SH-SY5Y (cell line): ENCODE measurements around the gene ABCG4.

ENCODE experiments used
- GATA2 ChIP-seq: IDR thresholded peaks from 2 replicates; pipeline ENCODE4 v1.6.1; 2011; ENCODE audit warnings: mild to moderate bottlenecking, low read depth, low read length
- GATA3 ChIP-seq: IDR thresholded peaks from 2 replicates; pipeline ENCODE4 v1.6.1; 2011; ENCODE audit warnings: low read depth, mild to moderate bottlenecking, low read length, moderate library complexity

The ABCG4 gene

DNA sequence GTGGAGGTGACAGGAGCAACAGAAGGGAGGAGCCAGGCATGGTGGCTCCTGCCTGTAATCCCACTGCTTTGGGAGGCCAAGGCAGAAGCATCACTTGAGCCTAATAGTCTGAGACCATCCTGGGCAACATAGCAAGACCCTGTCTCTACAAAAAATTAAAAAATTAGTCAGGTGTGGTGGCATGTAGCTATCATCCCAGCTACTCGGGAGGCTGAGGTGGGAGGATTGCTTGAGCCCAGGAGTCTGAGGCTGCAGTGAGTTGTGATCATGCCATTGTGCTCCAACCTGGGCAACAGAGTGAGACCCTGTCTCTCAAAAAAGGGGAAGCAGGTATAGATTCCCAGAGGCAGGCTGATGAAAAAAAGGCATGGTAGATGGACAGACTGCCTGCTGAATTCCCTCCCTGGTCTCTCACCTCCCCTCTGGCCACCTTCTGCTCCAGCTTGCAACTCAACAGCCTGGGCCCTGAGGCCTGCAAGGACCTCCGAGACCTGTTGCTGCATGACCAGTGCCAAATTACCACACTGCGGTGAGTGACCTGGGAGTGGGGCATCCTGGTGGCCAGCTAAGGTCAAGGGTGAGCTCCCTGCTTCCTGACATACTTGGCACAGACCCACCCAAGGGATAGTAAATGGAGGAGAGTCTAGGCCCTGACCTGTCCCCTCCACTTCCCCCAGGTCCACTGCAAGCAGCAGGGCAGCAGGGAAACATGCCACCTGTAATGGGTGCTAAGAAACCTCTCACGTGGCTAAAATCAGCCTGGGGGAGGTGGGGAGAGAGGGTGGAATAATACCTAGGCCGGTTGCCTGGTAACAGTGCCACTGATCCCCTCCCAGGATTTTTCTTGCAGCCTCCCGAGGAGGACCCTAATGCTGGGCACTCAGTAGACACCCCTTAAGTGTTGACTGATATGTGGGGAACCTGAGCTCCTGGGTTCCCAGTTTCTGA, 32.2 kb downstream of the ABCG4 start:
- no peak for TF ChIP-seq GATA3
- TF ChIP-seq GATA2: no peak

DNA sequence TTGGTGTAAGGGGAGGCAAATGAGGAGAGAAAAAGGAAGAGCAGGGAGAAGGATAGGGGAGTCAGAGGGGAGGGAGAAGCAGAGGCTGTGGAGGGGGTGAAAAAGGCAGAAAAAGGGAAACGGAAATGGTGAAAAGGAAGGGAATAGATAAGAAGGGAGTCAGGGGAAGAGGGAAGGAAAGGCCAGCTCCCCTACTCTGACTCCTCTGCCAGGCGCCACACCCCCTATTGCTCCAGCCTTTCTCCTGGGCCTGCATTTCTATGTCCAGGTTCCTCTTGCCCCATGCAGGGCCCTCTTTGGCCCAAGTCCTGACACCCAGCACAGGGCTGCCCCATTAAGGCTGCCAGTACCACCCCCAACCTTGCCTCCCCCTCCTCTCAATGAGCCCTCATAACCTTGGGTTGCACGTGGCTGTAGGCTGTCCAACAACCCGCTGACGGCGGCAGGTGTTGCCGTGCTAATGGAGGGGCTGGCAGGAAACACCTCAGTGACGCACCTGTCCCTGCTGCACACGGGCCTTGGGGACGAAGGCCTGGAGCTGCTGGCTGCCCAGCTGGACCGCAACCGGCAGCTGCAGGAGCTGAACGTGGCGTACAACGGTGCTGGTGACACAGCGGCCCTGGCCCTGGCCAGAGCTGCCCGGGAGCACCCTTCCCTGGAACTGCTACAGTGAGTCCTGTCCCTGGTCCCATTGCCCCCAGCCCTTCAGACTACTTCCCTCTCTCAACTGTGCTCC, 33.0 kb downstream of the ABCG4 start:
- TF ChIP-seq GATA3 (no peak), GATA2 (no peak)

- TF ChIP-seq GATA3: no peak
- TF ChIP-seq GATA2: no peak
These were observed 37.3 kb downstream of the ABCG4 start for GRCh38 chr11:119185981-119186634.

GRCh38 chr11:119187123-119187892, 38.5 kb downstream of the ABCG4 start:
- TF ChIP-seq GATA2 (no peak), GATA3 (no peak)

GRCh38 chr11:119188067-119188466, 39.2 kb downstream of the ABCG4 start:
- TF ChIP-seq GATA3 (no peak), GATA2 (no peak)

- no peak for TF ChIP-seq GATA3
- no peak for TF ChIP-seq GATA2
These were observed 40.0 kb downstream of the ABCG4 start for GRCh38 chr11:119188887-119189286.

DNA sequence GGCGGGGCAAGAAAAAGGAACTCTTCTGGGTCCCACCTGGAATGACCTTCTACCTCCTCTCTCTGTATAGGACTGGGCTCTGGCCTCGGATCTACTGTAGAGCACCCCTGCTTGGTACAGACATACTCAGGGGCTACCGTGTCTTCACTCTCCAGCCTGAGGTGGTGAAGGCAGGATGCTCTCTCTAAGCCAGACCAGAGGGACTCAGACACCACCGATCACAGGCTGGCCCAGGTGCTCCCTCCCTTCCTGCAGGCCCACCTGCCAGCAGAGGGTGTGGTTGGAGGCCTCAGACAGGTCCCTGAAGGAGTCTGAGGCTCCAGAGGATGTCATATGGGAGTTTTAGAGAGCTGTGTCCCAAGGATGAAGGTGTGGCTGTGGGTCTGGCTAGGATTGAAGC, 40.5 kb downstream of the ABCG4 start:
- TF ChIP-seq GATA2 (no peak), GATA3 (no peak)

DNA sequence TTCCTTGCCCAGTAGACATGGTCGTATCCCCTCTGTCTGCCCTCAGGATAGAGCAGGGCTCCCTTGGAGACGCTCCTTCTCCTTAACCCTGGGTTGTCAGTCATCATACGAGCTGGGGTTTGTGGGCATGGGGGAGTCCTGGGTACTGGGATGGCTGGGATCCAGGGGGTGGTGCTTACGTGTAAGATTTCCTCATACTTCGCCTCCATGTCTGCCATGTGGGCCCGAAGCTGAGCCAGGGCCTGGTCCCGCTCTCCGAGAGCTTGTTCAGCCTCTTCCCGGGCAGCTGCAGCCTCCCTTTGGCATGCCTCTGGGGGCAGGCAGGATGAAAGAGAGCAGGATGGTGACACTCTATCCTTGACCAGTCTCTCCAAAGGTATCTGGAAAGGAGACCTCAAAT, 41.7 kb downstream of the ABCG4 start:
- TF ChIP-seq GATA3 (no peak), GATA2 (no peak)

GRCh38 chr11:119192111-119192510, 43.3 kb downstream of the ABCG4 start:
- TF ChIP-seq GATA3: no peak
- no peak for TF ChIP-seq GATA2

DNA sequence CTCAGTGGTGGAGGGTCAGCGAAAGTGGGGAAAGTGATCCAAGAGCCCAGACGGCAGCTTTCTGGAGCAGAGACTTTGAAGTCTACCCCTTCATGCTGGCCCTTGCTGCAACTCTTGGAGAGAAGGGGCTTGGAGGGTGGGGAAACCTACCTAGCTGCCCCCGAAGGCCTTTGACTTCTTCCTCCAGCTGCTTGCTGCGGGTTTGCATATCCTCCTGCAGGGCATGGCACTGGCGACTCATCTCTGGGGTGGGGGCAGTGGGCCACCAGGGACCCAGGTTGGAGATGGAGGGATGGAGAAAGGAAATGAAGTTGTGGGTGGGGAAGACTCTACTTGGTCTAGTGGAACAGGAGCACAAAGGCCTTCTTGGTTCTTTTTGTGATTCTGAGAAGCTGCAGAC, 44.1 kb downstream of the ABCG4 start:
- TF ChIP-seq GATA3: no peak
- no peak for TF ChIP-seq GATA2

DNA sequence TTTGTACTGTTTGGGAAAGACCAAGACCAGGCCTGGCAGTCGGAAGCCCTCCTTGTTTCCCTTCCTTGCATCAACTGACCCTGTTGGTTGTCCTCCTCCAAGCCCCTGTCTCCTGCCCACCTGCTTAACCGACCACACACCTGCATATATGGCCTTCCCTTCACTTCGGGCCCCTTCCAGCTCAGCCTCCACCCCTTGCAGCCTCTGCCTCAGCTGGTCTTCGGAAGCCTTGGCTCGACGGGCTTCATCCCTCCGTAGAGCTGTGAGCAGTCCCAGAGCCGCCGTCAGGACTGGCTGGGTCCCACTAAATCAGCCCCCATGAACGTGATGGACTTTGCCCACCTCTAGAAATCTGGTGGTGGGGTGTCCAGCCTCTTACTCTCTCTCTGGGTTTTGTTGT, 44.8 kb downstream of the ABCG4 start:
- TF ChIP-seq GATA2 (no peak), GATA3 (no peak)

GRCh38 chr11:119194811-119195440, 46.1 kb downstream of the ABCG4 start:
- TF ChIP-seq GATA2 (no peak), GATA3 (no peak)

DNA sequence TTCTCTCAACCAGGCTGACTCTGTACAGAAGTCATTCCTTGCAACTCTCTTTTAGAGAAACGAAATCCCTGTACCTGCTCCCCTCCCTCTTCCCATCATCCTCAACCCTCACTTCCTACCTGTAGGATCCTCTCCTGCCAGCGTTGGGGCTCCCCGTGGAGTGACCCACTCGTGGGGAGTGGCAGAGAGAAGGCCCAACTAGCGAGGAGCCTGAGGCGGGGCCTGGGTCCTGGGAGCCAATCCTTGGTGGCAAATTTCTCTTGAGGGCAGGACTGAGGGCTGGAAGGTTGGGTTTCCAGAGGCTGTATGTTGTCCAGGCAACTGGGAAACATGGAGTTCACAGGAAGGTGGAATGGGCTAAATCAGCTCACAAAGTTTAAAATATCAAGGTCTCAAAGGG, 46.8 kb downstream of the ABCG4 start:
- TF ChIP-seq GATA2: no peak
- TF ChIP-seq GATA3: no peak

DNA sequence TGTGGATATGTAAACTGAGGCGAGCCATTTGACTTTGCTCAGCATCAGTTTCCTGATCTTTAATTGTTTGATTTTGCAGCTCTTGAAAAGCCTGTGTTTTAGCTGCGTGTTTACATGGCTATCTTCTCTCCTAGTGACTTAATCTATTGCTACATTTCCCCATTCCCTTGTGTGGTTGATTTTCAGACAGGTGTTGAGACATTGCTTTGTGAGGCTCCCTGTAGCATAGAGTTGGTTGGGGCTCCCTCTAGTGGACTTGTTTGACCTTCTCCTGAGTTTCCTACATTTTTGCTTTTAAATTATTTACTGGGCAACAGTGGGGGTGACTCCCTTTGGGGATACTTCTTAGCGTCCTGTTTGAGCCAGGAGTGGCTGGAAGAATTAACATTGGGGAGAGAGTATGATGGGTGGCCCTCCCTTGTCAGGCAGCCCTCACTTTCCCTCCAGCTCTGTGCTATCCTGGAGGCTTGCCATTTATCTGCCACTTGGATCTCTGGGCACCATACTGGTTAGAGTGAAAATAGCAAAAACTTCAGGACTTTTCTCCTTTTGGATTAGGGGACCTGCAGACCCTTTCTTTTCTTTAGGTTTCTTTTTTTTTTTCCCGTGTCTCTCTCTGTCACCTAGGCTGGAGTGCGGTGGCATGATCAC, 48.1 kb downstream of the ABCG4 start:
- TF ChIP-seq GATA3 (no peak), GATA2 (peak; percentile 45)
